ENCODE measurements around the gene PIK3C3.

PIK3C3 gene

DNA sequence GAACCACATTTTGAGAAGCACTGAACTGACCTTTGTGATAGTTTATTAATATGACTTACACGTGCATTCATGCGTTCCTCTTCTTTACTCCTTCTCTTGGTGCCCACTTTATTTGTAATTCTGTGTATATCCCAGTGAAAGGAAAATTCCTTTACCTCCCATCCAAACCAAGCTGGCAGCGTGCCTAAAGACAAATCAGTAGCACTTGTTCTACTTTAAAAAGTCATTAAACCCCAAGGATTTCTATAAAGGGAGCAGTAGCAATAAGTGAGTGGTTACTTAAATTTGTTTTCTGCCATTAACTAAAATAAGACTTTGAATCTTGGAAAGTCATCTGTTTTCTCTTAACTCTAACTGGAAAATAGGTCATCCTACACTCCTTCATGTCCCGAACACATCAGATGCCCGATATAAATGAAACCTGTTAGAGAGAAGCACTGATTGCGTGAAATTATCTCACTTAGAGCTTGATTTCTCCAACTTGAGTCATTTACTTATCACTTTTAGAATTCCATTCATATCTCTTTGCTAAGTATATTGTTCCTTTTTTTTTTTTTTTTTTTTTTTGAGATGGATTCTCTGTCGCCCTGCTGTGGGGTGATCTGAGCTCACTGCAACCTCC, 10.7 kb downstream of the PIK3C3 start:
- no peaks in the 10 kb centered on the region for H3K4me1 ChIP-seq (ENCODE audit: low read depth, poor library complexity, severe bottlenecking)
- H3K79me2 ChIP-seq (ENCODE audit: insufficient read depth, low read depth), result 0 out of 2 replicates have a peak, but pooled peaks cover 4% of the 10 kb centered on the region
- H4K20me1 ChIP-seq (ENCODE audit: insufficient read depth), result no peaks in the 10 kb centered on the region
- no peak overlapping the region for H3K9ac ChIP-seq
- H3K4me3 ChIP-seq (IDR thresholded peaks at IDR 0.05; ENCODE audit: insufficient read depth, low read depth, low read length), result no peak overlapping the region
- H3K36me3 ChIP-seq (ENCODE audit: insufficient read depth), result no peaks in the 10 kb centered on the region
- H3K27me3 ChIP-seq (ENCODE audit: insufficient read depth, low read depth), result no peaks in the 10 kb centered on the region
- H3K27ac ChIP-seq, result no peak overlapping the region
- TF ChIP-seq, protein P1, sequence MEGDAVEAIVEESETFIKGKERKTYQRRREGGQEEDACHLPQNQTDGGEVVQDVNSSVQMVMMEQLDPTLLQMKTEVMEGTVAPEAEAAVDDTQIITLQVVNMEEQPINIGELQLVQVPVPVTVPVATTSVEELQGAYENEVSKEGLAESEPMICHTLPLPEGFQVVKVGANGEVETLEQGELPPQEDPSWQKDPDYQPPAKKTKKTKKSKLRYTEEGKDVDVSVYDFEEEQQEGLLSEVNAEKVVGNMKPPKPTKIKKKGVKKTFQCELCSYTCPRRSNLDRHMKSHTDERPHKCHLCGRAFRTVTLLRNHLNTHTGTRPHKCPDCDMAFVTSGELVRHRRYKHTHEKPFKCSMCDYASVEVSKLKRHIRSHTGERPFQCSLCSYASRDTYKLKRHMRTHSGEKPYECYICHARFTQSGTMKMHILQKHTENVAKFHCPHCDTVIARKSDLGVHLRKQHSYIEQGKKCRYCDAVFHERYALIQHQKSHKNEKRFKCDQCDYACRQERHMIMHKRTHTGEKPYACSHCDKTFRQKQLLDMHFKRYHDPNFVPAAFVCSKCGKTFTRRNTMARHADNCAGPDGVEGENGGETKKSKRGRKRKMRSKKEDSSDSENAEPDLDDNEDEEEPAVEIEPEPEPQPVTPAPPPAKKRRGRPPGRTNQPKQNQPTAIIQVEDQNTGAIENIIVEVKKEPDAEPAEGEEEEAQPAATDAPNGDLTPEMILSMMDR (conservative IDR thresholded peaks at IDR 0.05; ENCODE audit: low read depth, low read length), result no peak
- no peak overlapping the region for H2AFZ ChIP-seq (ENCODE audit: low read depth)
- no peak overlapping the region for H3K4me2 ChIP-seq

DNA sequence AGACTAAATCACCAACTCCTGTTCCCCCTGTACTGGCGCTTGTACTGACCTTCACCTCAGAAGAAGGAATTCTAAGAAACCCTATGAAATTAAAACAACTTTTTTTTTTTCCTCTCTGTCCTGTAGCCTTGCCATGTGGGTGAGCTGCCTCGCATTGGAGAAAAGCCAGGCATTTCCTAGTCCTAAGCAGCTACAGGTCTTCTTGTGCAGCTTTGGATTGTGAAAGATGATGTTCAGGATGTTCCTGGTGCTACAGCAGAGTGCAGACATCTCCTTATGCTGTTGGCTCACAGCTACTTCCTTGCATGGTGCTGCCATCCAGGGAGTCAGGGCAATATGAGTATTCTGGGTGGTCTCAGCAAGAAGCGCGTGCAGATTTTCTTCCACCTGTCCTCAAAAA, 11.9 kb downstream of the PIK3C3 start:
- Histone ChIP-seq H3K36me3 (ENCODE audit: insufficient read depth) (no peaks in the 10 kb centered on the region), H3K4me3 (IDR thresholded peaks at IDR 0.05; ENCODE audit: insufficient read depth, low read depth, low read length) (no peak overlapping the region), H3K4me1 (ENCODE audit: low read depth, poor library complexity, severe bottlenecking) (peaks cover 6% of the 10 kb centered on the region), H3K79me2 (ENCODE audit: insufficient read depth, low read depth) (no peaks in the 10 kb centered on the region), H2AFZ (ENCODE audit: low read depth) (no peak overlapping the region), H3K27ac (no peak overlapping the region), H4K20me1 (ENCODE audit: insufficient read depth) (no peaks in the 10 kb centered on the region), H3K27me3 (ENCODE audit: insufficient read depth, low read depth) (no peaks in the 10 kb centered on the region), H3K9ac (no peak overlapping the region), H3K4me2 (no peak overlapping the region)
- TF ChIP-seq, protein P1 (conservative IDR thresholded peaks at IDR 0.05; ENCODE audit: low read depth, low read length), result no peak

DNA sequence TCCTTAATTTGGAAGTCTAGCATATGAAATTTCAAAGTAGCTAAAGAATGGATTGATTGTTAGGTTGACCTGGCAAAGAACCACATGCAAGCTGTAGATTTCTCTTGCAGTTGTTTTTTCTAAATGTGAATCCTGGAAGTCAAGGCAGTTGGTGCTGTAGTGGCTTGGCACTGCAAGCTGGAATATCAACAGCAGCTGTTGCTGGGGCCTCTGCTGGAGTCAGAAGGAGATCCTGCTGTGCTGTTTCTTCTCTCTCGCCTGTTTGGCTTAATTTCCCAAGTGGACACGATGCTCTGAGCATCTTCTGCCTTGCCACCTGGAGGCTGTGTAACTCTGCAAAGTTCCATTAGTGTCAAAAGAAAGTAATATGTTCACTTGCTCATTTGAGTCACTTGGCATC, 12.6 kb downstream of the PIK3C3 start:
- Histone ChIP-seq H3K36me3 (ENCODE audit: insufficient read depth) (no peaks in the 10 kb centered on the region), H3K79me2 (ENCODE audit: insufficient read depth, low read depth) (no peaks in the 10 kb centered on the region), H4K20me1 (ENCODE audit: insufficient read depth) (no peaks in the 10 kb centered on the region), H3K4me2 (no peak overlapping the region), H3K27ac (no peak overlapping the region), H3K27me3 (ENCODE audit: insufficient read depth, low read depth) (no peaks in the 10 kb centered on the region), H3K4me1 (ENCODE audit: low read depth, poor library complexity, severe bottlenecking) (peaks cover 13% of the 10 kb centered on the region), H3K9ac (no peak overlapping the region), H3K4me3 (IDR thresholded peaks at IDR 0.05; ENCODE audit: insufficient read depth, low read depth, low read length) (no peak overlapping the region), H2AFZ (ENCODE audit: low read depth) (no peak overlapping the region)
- TF ChIP-seq, protein P1 (conservative IDR thresholded peaks at IDR 0.05; ENCODE audit: low read depth, low read length), result no peak

DNA sequence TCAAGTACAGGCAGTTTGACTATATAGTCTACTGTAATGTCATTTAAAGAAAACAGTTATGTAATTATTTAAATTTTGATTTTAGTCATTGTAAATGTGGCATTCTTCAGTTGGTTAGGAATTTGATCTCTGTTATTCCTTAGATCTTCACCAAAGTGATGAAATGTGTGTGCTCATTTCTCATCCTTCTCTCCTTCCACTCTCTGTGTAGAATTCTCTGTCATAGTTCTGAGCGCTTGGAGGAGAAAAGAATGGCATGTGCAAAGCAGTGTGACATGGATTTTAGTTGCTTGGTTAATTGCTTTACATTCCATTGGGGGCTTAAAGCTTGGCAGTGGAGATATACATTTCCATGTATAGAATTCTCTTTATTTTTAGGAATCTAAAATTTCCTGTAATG, 14.8 kb downstream of the PIK3C3 start:
- Histone ChIP-seq H2AFZ (ENCODE audit: low read depth) (no peak overlapping the region), H3K4me2 (no peak overlapping the region), H3K27me3 (ENCODE audit: insufficient read depth, low read depth) (no peaks in the 10 kb centered on the region), H3K79me2 (ENCODE audit: insufficient read depth, low read depth) (no peaks in the 10 kb centered on the region), H3K27ac (no peak overlapping the region), H3K4me3 (IDR thresholded peaks at IDR 0.05; ENCODE audit: insufficient read depth, low read depth, low read length) (no peak overlapping the region), H4K20me1 (ENCODE audit: insufficient read depth) (no peaks in the 10 kb centered on the region), H3K9ac (no peak overlapping the region), H3K4me1 (ENCODE audit: low read depth, poor library complexity, severe bottlenecking) (peaks cover 35% of the 10 kb centered on the region), H3K36me3 (ENCODE audit: insufficient read depth) (no peaks in the 10 kb centered on the region)
- TF ChIP-seq, protein P1 (conservative IDR thresholded peaks at IDR 0.05; ENCODE audit: low read depth, low read length), result no peak
